Measurements from ENCODE around the gene C3orf20.

- TF ChIP-seq POLR2A (IDR thresholded peaks at IDR 0.05) (no peak), CTCF (IDR thresholded peaks at IDR 0.05) (no peak)
Measured at GRCh38 chr3:14758297-14758696, 83.4 kb downstream of the C3orf20 start.

Measured in heart left ventricle (tissue), 13 donors.